ENCODE results near the gene C4BPA.

C4BPA gene

GRCh38 chr1:207077012-207077411, 27.0 kb upstream of the C4BPA start:
- no peak for DNase-seq (ENCODE audit: low read depth in 2 of 2)

- peak in 1 of 2 donors; percentile 29 for DNase-seq (ENCODE audit: low read depth in 2 of 2)
Observed at GRCh38 chr1:207077470-207078377, 26.3 kb upstream of the C4BPA start.

GRCh38 chr1:207078578-207079132, 25.4 kb upstream of the C4BPA start:
- DNase-seq (ENCODE audit: low read depth in 2 of 2): no peak

- DNase-seq (ENCODE audit: low read depth in 2 of 2): no peak
Observed at GRCh38 chr1:207079706-207080241, 24.3 kb upstream of the C4BPA start.

DNA sequence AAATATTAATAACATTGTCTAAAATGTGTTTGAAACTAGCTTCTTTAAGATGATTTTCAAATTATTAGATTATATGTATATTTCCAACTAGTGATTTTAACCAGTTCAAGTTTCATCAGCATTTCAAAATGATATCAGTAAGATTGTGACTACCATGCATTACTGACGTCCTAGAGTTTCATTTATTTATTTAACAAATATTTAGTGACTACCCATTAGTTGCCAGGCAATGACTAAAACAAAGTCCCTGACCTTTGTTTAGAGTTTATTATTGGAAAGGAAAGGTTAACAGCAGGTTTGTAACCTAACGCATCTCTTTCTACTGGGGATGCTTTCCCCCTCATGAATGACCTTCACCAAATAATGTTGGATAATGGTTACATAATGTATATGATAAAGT, 22.9 kb upstream of the C4BPA start:
- no peak for DNase-seq (ENCODE audit: low read depth in 2 of 2)

- no peak for DNase-seq (ENCODE audit: low read depth in 2 of 2)
Observed at GRCh38 chr1:207081806-207082205, 22.2 kb upstream of the C4BPA start.

DNA sequence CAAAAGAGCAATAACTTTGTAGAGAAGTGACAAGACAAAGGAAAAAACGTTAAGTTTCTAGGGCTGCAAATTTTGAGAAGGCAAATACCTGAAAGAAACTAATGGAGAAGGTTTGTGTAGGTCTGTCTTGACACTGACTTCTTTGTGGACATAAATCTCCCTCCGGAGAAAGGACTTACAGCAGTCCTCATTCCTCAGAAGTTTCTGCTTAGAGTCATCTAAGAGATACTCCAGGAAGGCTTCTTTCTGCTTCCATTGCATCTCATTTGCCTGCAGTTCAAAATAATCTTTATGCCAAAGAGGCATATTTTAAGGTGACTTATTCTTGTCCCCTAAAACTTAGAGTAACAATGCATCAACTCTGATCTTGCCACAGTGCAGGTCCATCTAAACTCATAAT, 19.8 kb upstream of the C4BPA start:
- DNase-seq (ENCODE audit: low read depth in 2 of 2): no peak

GRCh38 chr1:207084701-207085180, 19.3 kb upstream of the C4BPA start:
- DNase-seq (ENCODE audit: low read depth in 2 of 2): peak; percentile 8 to 19

DNA sequence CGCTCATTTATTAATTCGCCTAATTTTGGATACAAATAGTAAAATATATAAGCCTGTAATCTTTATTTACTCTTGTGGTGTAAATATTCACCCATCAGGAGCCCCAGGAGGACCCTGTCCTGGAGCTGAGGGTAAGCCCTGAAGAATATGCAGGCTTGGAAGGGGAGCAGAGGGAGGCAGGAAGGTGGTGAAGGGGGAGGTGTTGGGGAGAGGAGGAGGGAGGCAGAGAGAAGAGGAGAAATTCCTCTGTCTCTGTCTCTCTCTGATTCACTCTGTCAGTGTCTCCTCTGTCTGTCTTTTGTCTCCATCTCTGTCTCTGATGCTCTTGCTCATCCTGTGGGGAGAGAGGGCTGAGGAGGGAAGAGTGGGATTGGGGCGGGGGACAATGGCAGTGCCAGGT, 18.1 kb upstream of the C4BPA start:
- no peak for DNase-seq (ENCODE audit: low read depth in 2 of 2)

DNA sequence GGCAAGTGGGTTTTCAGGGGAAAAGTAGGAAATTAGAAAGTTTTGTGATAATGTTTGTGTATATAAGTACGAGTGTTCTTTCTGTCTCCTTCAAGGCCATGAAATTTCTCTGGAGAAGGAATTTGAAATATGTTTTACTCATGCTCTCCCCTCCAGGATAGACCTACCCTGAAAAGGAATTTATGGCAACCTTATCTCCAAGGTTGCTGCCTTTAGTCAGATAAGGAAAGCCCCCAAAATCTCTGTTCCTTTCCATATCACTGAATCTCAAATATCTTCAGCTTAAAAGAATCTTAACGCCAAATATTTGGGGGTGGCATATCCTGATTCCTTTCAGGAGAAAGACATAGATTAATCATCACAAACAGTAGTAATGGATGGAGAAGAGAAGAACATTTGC, 15.9 kb upstream of the C4BPA start:
- no peak for DNase-seq (ENCODE audit: low read depth in 2 of 2)

DNA sequence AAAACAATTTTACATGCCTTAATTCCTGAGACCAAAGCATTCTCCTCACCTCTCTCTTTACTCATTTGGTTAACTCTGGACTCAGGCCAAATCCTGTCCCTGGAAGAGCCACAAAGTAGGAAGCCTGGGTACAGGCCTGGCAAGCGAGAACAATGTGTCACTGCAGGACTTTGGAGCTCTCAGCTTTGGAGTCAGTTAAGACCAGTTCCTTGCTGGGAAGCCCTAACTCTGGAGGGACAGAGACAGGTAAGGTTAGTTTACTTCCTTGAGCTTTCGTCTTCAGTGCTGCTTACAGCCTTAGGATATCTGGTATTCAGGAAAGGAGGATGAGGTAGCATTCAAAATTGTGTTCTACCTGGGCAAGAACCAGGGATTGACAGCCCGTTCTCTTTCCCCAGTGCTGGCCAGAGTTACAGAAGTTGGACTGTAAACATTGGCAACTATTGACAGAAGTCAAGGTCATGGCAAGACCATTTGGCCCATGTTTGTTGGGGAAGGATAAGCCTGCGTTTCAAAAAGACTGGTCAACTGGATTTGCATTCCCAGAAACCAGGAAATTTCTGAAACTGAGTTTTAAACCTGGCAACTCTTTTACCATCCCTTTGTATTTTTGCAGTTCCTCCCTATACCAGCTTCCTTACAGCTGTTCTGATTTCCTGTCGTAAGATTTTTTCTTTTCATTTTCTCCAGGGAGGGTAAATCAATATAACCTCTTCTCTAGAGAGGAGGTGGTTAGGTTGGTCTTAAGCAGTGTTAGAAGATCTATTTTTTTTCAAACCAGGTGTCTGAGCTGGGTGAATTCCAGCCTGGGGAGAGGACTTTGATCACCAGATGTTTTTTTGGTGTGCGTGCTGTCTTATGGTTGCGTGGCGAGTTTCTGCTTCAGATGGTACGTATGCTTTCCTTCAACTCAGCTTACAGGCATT, 15.1 kb upstream of the C4BPA start, which contains the start of gene C4BPB:
TSS of gene C4BPB (plus strand) at position 160 of the 926 bp plus-strand sequence. CDS start at position 832, 672 bp downstream.
- no peak for DNase-seq (ENCODE audit: low read depth in 2 of 2)

DNA sequence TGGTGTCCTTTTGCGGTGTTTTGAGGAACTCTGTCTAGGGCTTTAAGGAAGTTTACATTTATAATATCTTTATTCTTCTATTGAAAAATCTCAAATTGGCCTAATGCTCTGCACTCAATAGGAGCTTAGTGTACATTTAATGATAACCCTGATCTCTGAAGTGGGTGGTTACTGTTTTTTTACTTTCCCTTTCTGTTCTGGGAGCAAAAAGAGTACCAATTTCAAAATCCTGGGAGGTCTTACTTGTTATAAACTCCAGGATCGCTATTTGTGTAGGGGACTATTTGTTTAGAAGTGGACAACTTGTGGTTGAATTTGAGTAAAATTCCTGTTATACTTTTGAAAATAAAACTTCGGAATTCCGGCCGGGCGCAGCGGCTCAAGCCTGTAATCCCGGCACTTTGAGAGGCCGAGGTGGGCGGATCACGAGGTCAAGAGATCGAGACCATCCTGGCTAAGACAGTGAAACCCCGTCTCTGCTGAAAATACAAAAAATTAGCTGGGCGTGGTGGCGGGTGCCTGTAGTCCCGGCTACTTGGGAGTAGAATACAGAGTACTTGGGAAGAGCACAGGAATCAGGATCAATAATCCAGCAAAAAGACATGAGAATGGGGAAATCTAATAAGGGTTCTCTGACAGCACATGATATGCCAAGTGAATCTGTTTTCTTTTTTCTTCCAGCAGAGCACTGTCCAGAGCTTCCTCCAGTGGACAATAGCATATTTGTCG, 14.2 kb upstream of the C4BPA start:
- no peak for DNase-seq (ENCODE audit: low read depth in 2 of 2)

DNA sequence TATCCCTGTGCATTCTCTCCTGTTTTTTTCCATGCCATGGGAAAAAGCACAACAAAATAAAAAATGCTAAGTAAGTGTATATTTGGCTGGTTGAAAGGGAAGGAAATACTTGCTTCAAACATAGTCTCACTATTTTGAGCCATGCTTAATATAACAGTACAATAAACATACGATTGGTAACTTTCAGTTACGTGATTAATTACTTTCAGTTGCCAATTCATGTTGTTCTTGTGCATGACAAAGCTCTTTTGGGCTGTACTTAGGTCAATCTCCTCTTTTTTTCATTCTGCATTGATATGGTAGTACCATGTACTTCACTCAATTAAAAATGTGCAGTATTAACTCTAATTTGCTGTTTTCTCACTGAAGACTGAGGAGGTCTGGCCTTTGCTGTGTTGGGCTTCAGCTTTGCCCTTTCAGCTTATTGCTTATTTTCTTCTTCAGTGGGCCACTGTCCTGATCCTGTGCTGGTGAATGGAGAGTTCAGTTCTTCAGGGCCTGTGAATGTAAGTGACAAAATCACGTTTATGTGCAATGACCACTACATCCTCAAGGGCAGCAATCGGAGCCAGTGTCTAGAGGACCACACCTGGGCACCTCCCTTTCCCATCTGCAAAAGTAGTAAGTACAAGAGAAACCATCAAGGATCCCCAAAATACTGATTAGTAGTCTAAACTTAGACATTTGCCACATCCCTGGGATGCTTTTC, 12.7 kb upstream of the C4BPA start:
- no peak for DNase-seq (ENCODE audit: low read depth in 2 of 2)

DNA sequence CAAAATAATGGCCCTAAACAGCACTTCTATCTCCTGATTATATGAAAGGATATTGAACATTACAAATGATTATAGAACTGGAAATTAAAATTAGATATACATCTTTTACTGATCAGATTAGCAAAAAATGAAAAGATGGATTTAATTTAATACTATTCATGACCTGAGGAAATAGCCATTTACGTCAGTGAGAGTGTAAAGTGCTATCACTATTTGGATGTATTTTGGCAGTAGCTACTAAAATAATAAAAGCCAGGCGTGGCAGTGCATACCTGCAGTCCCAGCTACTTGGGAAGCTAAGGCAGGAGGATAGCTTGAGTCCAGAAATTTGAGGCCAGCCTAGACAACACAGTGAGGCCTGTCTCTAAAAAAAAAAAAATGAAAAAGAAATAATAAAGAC, 10.1 kb upstream of the C4BPA start:
- DNase-seq (ENCODE audit: low read depth in 2 of 2): no peak

DNA sequence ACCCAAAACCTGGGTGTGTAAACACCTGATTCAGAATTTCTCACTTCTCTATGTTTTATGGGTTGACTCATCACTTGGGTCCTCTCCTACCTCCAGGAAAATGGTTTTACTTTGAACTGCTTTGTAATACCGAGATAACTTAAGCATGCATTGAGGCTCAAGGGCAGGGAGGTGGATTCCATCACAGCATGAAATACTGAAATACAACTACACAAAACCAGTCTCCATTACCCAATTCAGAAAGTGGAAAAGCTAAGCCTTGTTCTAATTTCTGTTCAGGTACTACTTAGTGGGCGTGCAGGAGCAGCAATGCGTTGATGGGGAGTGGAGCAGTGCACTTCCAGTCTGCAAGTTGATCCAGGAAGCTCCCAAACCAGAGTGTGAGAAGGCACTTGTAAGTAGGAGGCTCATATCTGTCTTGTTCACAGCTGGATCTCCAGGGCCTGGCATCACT, 6.1 kb upstream of the C4BPA start:
- no peak for DNase-seq (ENCODE audit: low read depth in 2 of 2)

GRCh38 chr1:207101720-207102119, 2.3 kb upstream of the C4BPA start:
- DNase-seq (ENCODE audit: low read depth in 2 of 2): no peak

DNA sequence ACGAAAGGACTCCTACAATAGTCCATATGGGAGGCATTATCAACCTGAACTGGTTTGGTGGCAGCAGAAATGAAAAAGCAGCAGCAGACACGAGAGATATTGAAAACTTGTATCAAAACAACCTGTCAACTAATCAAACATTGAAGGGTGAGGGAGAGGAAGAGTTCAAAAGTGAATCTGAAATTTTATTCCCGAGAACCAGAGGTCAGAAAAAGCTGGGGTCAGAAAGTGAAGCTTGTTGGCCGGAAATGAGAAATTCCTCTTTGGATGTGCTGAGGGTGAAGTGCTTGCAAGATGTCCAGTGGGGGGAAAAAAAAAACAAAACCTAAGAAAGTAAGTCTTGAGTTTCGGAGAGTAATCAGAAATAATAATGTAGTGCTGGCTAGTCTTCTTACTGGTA, 1.9 kb upstream of the C4BPA start:
- no peak for DNase-seq (ENCODE audit: low read depth in 2 of 2)

DNA sequence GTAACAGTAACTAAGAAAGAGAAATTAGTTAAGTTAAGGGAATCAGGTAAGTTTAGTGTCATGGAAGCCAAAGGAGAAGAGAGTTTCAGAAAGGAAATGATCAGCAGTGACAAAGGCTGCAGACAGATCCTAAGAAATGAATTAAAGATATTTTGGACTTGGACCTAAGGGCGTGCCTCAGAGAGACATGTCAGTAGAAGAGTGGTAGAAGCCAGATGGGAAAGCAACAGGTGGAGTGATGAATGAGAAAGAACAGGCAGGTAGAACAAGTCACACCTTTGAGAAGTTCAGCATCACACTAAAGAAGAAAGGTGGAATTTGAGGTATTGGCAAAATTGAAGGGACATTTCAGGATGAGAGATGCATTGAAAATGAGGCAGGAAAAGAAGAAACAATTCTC, 1.4 kb upstream of the C4BPA start:
- no peak for DNase-seq (ENCODE audit: low read depth in 2 of 2)

DNA sequence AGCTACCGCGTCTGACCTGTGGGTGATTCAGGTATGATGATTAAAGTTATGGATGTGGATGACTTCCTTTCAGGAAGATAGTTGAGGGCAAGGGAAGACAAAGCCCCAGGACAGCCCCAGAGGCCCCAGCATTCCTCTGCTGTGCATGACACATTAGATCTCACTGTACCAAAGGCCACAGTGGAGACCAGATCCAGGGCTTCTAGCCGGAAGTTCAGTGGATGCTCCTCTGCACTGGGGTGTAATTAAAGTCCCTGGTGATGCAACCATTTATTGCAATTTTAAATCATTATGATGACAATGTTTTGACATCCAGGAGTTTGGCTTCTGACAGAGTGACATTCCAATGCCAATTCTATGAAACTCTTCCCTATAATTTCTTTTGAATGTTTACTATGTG, 5.0 kb downstream of the C4BPA start:
- DNase-seq (ENCODE audit: low read depth in 2 of 2): no peak

DNA sequence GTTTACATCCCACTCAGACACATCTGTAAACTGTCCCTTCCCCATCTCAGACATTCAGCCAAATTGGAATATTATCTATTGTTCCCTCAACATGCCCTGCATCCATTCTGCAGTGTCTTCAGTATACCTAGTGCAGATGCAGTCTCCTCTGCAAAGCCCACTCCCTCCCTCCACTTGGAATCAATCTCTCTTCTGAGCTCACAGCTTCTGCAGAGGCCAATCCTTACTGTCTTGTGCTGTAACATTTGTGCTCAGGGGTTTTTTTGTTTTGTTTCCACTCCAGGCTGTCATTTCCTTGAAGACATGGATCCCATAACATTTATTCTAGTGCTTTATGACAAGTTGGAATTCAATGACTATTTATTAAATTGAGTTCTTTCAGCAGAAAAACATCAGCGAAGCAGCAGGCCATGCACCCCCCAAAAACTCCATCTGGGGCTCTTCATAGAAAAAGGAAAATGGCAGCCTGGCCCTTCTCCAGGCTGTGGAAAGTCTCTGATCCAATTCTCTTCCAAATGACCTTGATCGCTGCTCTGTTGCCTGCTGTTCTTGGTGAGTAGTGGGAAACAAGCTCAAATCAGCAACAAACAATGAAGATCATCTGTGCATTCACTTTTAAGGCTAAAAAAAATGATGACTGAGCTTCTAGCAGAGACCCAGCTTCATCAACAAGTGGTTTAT, 8.7 kb downstream of the C4BPA start:
- DNase-seq (ENCODE audit: low read depth in 2 of 2): no peak
